Hematopoietic multipotent progenitor cell (in vitro differentiated cells): ENCODE data around the gene SHROOM3. TPM values are rescaled to one million over a fixed set of nuclear protein-coding genes. Genes with fewer than 3 reads are reported as not detected.
"Not testable (repeated sequence)": the region's sequence is repeated elsewhere in the genome, so short reads cannot be mapped to it uniquely, and the experiment has no call there.

Source experiments
- DNase-seq, 3 donors: peaks; one replicate each; pipeline ENCODE4 v3.0.0-alpha.2; 2011 to 2015; ENCODE audit warnings: low read depth in 2 of 3, low spot score in 2 of 3
- total RNA-seq: library from RNA; depleted of rRNA; stranded (reverse); fragments of >200 nt; gene quantifications from one replicate; pipeline ENCODE4 v1.2.3, GENCODE V29; 2012

SHROOM3 gene
- total RNA-seq, result under 0.01 TPM

- DNase-seq, result peak in 1 of 3 donors; percentile 29
Observed at GRCh38 chr4:76434901-76435527, at the start of gene SHROOM3. Gene SHROOM3, plus strand, starts transcription at chr4:76435229. Its CDS starts 824 bp downstream, at chr4:76436053.

DNA sequence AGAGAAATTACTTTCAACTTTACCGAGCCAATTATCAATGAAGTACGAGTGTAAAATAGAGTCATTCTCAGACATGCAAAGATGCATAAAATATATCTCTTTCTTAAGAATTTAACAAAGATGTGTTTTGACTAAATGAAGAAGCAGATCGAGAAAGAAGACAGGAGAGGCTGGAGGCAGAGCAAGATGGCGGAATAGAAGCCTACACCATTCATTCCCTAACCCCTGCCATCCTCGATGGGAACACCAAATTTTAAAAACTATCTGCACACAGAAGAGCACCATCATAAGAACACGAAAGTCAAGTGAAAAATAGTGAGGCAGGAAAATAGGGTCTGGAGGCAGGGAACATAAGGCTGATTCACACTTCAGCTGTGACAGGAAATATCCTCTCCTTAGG lies 49.1 kb upstream of the SHROOM3 start:
- no peak for DNase-seq

- no peak for DNase-seq
Observed at GRCh38 chr4:76386566-76387305, 48.3 kb upstream of the SHROOM3 start.

DNA sequence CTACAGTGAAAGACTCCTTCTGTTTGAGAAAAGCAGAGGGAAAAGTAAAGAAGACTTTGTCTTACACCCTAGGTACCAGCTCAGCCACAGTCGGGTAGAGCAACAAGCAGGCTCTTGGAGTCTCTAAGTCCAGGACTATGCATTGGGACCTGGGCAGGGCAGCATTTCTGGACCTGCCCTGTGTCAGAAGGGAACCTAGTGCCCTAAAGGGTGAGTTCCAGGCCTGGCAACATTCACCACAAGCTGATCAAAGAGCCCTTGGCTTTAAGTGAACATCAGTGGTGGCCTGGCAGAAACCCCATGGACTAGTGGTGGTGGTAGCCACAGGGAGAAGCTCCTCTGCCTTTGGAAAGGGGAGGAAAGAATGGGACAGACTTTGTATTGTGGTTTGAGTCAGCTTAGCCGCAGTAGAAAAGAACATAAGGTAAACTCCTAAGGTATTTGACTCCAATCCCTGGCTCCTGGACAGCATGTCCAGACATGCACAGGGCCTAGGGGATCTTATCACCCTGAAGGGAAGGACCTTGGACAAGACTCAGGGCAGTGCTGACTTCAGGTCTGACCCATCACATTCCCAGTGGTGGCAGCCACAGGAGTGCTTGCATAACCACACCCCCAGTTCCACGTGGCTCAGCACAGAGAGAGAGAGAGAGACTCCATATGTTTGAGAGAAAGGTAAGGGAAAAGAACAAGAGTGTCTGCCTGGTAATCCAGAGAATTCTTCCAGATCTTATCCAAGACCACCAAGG lies 46.7 kb upstream of the SHROOM3 start:
- no peak for DNase-seq

DNA sequence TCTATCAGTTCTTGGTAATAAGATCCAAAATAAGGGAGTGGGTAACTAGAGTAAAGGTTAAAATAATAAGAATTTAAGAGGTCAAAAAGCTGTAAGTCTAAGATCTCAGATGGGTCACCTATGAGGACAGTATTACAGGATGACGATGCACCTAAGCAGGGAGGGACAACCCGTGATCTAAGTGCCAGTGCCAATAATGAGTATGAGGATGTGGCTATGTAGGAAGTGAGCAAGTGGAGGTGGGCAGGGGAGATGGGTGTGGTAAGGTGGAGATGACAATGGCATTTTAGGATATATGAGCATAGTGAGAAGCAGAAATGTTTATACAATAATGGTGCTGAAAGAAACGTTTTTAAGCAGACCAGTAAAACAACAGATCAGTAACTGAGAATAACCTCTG lies 33.4 kb upstream of the SHROOM3 start:
- no peak for DNase-seq

DNA sequence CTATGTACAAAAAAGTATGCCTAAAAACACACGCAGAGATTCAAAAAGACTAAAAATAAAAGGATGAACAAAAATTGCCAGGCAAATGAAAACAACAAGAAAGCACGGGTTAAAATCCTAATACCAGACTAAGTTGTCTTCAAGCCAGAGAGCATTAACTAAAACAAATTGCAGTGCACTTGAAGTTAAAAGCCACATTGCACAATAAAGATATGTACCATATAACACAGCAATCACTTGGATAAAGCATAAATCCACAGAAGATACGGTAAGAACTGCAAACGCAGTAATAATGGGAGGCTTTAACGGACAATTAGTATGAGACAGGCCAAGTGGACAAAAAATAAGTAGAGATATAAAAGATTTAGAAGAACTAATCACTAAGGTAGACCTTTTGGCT lies 28.9 kb upstream of the SHROOM3 start:
- DNase-seq, result no peak

DNA sequence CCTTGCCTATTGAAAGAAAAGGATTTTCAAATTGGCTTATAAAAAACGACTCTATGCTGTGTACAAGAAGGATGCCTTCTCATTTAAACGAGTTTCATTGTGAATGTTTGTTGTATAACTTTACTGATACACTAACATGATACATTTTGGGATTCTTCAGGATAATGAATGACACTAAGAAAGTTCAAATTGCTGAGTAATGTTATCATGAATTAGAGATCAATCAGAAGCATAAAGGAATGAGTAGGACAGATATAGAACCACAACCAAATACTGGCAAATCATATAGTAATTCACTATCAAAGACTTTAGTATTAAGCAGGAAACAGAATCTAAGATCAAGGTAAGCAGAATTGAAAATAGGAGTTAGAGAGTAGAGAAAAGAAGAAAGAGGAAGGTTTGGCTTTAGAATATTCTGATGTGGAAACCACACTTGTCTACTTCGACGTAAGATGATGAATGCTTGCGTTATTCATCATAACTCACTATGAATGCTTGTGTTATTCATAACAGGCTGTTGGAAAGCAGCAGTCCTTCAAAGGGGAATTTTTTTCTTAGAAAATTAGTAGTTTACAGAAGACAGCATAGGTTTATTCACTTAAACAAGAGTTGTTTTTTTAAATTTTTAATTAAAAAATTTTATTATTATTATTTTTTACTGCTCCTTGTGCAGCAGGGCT lies 27.4 kb upstream of the SHROOM3 start:
- DNase-seq, result peak in 1 of 3 donors; percentile 63

DNA sequence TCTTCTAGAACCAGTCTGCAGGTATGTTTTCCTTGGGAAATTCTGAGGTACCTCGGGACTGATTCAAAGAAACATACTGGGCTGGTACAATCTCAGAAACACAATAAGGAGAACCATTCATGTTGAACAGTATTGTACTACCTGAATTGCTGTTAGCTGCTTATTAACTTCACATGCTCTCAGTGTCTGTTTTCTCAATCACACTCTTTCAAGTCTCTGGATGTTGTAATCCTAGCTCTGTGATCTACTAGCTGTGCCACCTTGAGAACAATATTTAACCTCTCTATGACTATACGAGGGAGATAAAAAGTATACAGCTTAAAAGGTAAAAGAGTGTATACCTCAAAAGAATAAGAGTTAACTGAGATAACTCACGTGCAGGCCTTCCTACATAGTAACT lies 24.4 kb upstream of the SHROOM3 start:
- DNase-seq, result no peak

DNA sequence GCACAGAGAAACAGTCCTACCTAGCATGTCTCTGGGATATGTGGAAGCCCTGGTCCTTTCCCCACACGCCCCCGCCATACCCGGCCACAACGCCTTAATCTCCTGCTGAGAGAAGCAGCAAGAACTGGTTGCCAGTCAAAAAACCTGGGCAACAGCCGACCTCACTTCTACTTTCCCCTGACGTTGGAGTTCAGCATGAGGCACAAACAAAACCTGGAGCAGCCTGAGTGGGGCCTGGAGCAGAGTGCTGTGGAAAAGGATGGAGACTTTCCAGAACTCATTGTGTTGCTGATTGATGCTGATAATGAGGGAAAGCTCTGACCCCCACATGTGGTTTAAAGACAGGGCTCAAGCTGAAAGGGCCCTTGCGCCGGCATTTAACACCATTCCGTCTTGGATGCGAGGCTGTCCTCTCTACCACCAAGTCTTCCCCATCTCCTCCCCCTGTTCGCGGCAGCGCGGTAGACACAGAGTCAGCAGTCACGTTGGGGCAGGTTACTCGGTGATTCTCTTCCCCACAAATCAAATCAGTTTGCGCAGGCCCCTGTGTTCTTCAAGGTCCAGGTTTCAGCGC lies 14.8 kb upstream of the SHROOM3 start:
- DNase-seq, result no peak

DNA sequence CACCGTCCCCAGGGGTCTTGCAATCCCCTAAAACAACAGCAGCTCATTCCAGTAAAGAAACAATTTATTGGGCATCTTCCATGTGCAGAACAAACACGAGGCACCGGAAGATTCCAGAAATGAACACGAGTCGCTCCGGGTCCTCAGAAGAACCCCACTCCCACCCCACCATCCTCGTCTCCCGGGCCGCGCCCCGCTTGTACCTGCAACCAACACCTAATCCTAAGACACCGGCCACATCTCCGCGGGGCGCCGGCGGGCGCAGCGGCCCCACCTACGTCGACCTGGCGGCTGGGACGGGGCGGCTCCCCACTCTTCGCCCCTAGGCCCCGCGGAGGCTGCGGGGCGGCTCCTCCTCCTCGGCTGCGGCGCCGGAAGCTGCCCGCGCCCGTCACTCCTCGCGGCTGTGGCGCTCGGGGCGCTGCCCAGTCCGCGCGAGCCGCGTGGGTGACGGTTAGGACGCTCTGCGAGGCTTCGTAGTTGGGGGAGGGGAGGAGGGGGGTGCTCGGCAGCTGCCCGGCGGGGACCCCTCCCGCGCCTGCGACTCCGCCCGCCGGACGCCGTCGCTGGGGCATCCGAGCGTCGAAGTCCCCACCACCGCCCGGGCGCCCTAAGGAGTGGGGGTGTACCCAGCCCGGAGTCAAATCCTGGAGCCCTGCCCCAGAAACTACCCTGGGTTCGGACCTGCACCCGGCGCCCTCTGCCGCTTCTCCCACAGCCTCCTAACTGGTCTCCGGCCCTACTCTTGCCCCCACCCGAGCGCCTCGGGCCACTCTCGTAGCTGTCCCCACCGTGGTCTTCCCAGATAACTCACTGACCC lies 14.1 kb upstream of the SHROOM3 start, which contains the start of gene CCDC158:
CCDC158 (minus strand) TSS at position 380 of the 820 bp plus-strand sequence. CDS start 17,934 bp downstream, outside the sequence.
- DNase-seq, result peak in 2 of 3 donors; percentile 24 to 37

DNA sequence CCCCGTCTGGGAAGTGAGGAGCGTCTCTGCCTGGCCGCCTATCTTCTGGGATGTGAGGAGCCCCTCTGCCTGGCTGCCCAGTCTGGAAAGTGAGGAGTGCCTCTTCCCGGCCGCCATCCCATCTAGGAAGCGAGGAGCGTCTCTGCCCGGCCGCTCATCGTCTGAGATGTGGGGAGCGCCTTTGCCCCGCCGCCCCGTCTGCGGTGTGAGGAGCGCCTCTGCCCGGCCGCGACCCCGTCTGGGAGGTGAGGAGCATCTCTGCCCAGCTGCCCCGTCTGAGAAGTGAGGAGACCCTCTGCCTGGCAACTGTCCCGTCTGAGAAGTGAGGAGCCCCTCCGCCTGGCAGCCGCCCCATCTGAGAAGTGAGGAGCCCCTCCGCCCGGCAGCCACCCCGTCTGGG lies 11.9 kb upstream of the SHROOM3 start:
- DNase-seq, result not testable (repeated sequence)

DNA sequence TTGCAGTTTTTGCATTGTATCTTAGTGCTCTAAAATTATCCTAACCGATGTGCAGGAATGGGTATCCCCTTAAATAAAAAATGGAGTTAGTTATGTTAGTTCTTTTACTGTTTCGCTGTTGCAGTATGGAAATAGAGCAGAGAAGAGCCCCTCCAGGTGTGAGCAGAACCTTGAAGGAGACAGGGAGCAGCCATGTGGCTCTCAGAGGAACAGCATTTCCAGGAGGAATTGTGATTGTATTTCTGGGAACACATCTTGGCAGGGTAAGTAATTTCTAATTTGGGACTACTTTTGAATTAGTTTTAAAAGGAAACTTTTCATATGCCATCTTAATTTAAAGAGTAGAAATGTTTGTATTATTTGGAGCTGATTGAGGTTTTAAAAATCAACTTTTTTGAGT lies 8.8 kb upstream of the SHROOM3 start:
- no peak for DNase-seq

DNA sequence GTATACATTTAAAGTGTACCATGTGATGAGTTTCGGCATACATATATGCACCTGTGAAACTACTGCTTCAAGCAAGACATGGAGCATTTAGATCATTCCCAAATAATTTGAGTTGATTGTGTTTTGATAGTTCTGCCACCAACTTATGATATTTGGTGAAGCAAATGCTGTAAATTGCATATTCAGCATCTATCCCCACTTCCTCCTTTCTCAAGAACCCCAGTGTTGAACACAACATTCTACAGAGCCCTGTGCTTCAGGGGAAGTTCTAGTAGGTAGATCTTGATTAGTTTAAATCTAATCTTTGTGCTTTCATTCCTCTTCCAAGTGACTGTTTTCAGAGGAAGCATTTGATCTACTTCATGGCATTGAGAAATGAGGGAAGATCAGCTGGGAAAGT lies 5.4 kb upstream of the SHROOM3 start:
- peak in 1 of 3 donors; percentile 59 for DNase-seq

DNA sequence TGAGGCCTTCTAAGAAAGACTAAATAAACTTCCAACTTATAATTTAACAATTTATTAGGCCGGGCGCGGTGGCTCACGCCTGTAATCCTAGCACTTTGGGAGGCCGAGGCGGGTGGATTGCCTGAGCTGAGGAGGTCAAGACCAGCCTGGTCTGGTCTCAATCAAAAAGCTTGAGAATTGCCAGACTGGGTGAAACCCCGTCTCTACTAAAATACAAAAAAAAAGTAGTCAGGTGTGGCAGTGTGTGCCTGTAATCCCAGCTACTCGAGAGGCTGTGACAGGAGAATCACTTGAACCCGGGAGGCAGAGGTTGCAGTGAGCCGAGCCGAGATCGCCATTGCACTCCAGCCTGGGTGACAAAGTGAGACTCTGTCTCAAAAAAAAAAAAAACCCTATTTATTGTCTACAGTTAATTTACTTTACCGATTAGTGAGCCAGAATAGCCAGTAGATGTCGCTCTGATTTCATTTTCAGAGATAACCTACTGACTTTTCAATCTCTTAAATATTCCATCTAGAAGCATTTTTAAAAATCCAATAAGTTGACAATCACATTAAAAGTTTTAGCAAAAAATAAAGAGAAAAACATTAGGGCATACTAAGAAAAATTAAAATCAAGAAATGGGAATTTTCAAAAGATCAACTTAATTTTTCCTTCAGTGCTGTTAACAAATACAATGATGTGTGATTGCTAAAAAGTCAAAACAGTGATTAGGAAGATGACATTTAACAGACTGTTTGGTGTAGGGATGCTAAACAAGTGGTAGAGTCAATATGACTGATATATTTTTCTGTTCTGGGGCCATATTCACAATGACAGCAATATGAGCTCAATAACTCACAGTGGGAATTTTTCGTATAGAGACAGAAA lies 4.3 kb upstream of the SHROOM3 start:
- peak in 2 of 3 donors; percentile 44 to 75 for DNase-seq

GRCh38 chr4:76435528-76436319 lies 695 bp downstream of the SHROOM3 start:
- DNase-seq, result no peak

GRCh38 chr4:76439491-76439890 lies 4.5 kb downstream of the SHROOM3 start:
- DNase-seq, result no peak

DNA sequence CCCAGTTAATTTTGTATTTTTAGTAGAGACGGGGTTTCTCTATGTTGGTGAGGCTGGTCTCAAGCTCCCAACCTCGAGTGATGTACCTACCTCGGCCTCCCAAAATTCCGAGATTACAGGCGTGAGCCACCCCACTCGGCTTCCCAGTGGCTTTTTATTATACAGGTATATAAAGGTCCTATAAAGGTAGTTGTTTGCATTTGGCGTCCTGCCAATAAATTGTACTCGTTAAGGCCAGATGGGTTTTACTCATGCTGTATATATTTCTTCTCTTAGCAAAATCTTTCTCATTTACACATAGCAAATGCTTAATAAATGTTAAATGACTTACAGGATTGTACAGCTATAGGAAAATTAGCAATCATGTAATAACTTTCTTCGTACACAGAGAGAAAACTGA lies 6.9 kb downstream of the SHROOM3 start:
- DNase-seq, result no peak

GRCh38 chr4:76442807-76443206 lies 7.8 kb downstream of the SHROOM3 start:
- DNase-seq, result no peak
